ENCODE results near the gene CARMIL1. TPM values are rescaled to one million over a fixed set of nuclear protein-coding genes. Genes with fewer than 3 reads are reported as not detected.

CARMIL1 gene
- total RNA-seq, 1 donor from 2014 or later = 10.3 TPM

- DNase-seq (ENCODE audit: low spot score) = no peak
Measured at GRCh38 chr6:25601800-25602673, 322.9 kb downstream of the CARMIL1 start.

GRCh38 chr6:25602674-25602982 is 323.5 kb downstream of the CARMIL1 start:
- DNase-seq (ENCODE audit: low spot score) = no peak

- DNase-seq (ENCODE audit: low spot score) = no peak
Measured at GRCh38 chr6:25603251-25603650, 324.1 kb downstream of the CARMIL1 start.

GRCh38 chr6:25606151-25606550 is 327.0 kb downstream of the CARMIL1 start:
- no peak for DNase-seq (ENCODE audit: low spot score)

- DNase-seq (ENCODE audit: low spot score) = no peak
Measured at GRCh38 chr6:25608558-25609174, 329.5 kb downstream of the CARMIL1 start.

- DNase-seq (ENCODE audit: low spot score) = no peak
Measured at GRCh38 chr6:25612666-25613065, 333.5 kb downstream of the CARMIL1 start.

- DNase-seq (ENCODE audit: low spot score) = no peak
Measured at GRCh38 chr6:25613415-25613814, 334.2 kb downstream of the CARMIL1 start.

GRCh38 chr6:25614052-25614451 is 334.9 kb downstream of the CARMIL1 start:
- DNase-seq (ENCODE audit: low spot score) = no peak

GRCh38 chr6:25615471-25615870 is 336.3 kb downstream of the CARMIL1 start:
- no peak for DNase-seq (ENCODE audit: low spot score)

GRCh38 chr6:25617997-25618396 is 338.8 kb downstream of the CARMIL1 start:
- DNase-seq (ENCODE audit: low spot score) = no peak

- DNase-seq (ENCODE audit: low spot score) = no peak
Measured at GRCh38 chr6:25619217-25619616, 340.0 kb downstream of the CARMIL1 start.

- no peak for DNase-seq (ENCODE audit: low spot score)
Measured at GRCh38 chr6:25620391-25620790, 341.2 kb downstream of the CARMIL1 start.

- DNase-seq (ENCODE audit: low spot score) = no peak
Measured at GRCh38 chr6:25623065-25623464, 343.9 kb downstream of the CARMIL1 start.

GRCh38 chr6:25623879-25624278 is 344.7 kb downstream of the CARMIL1 start:
- DNase-seq (ENCODE audit: low spot score) = no peak

GRCh38 chr6:25627001-25627400 is 347.8 kb downstream of the CARMIL1 start:
- DNase-seq (ENCODE audit: low spot score) = no peak

- DNase-seq (ENCODE audit: low spot score) = no peak
Measured at GRCh38 chr6:25628471-25629197, 349.5 kb downstream of the CARMIL1 start.

- DNase-seq (ENCODE audit: low spot score) = no peak
Measured at GRCh38 chr6:25629198-25629576, 350.0 kb downstream of the CARMIL1 start.

- no peak for DNase-seq (ENCODE audit: low spot score)
Measured at GRCh38 chr6:25630508-25631278, 351.5 kb downstream of the CARMIL1 start.

- no peak for DNase-seq (ENCODE audit: low spot score)
Measured at GRCh38 chr6:25635886-25636317, 356.7 kb downstream of the CARMIL1 start.

- no peak for DNase-seq (ENCODE audit: low spot score)
Measured at GRCh38 chr6:25637211-25637610, 358.0 kb downstream of the CARMIL1 start.

GRCh38 chr6:25637960-25638434 is 358.8 kb downstream of the CARMIL1 start:
- DNase-seq (ENCODE audit: low spot score) = no peak

Measured in mesenteric fat pad (tissue), 1 donor.